ENCODE data around the gene COBL. TPM values are rescaled to one million over a fixed set of nuclear protein-coding genes. Genes with fewer than 3 reads are reported as not detected.

The COBL gene
- total and polyA plus RNA-seq, 2 donors (not counting 3 experiments of a cell fraction or from before 2014, with no cell fraction given) = 0.11 TPM; not detected in 1

DNA sequence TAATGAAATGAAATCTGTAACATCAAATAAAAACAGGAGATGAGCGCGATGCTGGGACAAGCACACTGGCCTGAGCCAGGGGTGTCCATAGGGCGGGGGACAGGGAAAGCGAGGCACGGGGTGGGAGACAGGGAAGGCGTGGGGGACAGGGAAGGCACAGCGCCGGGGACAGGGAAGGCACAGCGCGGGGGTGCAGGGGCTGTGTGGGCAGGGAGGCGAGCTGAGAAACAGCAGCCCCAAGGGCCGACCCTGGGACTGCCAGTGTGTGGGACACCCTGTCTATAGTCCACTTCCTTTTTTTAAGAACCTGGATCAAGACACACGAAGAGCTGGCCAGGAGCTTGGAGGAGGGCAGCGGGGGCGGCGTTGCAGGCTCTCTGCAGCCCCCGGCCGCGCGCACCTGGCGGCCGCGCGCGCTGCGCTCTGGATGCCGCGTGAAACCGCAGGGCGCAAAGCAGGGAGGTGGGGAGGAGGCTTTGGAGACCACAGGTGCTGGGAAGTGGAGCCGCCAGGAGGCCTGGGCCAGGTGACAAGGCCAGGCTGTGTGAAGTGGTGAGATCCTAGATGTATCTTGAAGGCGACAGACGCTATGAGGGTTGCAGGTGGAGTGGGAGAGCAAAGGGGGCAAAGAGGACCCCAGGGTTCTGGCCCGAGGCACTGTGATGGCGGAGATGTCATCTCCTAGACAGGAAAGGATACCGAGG is 157.7 kb downstream of the COBL start:
- ChIA-PET POLR2A (no interaction called here), CTCF (interaction anchor here (1.2 to 6.7 kb wide), 4 partner anchors 11 to 1066 kb away, joined by 3 to 196 read pairs (median 58); partner anchors contain the start of gene ZPBP)
- H4K20me1 ChIP-seq (replicated peaks; ENCODE audit: control insufficient read depth, extremely low read depth, insufficient read depth, low read length) = no peaks in the 10 kb centered on the region
- no peak overlapping the region for H2AFZ ChIP-seq (ENCODE audit: low read depth, low read length)
- H3K4me2 ChIP-seq (ENCODE audit: insufficient read depth, low read length) = no peak overlapping the region
- no peaks in the 10 kb centered on the region for H3K9me1 ChIP-seq (replicated peaks; ENCODE audit: control insufficient read depth, extremely low read depth, insufficient read depth, low read length)
- no peak overlapping the region for H3K9ac ChIP-seq (replicated peaks; ENCODE audit: extremely low read depth, insufficient read depth, low read length)
- no peak overlapping the region for H3K4me3 ChIP-seq (replicated peaks in 1 of 3; ENCODE audit: insufficient read depth in 1 of 3, low read depth in 1 of 3, low read length in 3 of 3)
- H3K79me2 ChIP-seq (ENCODE audit: control insufficient read depth, insufficient read depth, low read length) = no peaks in the 10 kb centered on the region
- H3K27ac ChIP-seq (ENCODE audit: insufficient read depth, low read depth, low read length) = no peak overlapping the region
- H3K36me3 ChIP-seq (ENCODE audit: control insufficient read depth in 2 of 2, extremely low read depth in 1 of 2, insufficient read depth in 2 of 2, low read length in 2 of 2) = no peaks in the 10 kb centered on the region
- dilution Hi-C loops (cut with MboI; ENCODE audit: extremely low pct_ligation_motif_present, low sequenced_read_pairs) = no loop called here
- intact Hi-C loops (cut with micrococcal nuclease) = no loop called here
- DNase-seq (ENCODE audit: low read depth, low spot score) (no peak), FAIRE-seq (no peak)
- TF ChIP-seq, protein P1, sequence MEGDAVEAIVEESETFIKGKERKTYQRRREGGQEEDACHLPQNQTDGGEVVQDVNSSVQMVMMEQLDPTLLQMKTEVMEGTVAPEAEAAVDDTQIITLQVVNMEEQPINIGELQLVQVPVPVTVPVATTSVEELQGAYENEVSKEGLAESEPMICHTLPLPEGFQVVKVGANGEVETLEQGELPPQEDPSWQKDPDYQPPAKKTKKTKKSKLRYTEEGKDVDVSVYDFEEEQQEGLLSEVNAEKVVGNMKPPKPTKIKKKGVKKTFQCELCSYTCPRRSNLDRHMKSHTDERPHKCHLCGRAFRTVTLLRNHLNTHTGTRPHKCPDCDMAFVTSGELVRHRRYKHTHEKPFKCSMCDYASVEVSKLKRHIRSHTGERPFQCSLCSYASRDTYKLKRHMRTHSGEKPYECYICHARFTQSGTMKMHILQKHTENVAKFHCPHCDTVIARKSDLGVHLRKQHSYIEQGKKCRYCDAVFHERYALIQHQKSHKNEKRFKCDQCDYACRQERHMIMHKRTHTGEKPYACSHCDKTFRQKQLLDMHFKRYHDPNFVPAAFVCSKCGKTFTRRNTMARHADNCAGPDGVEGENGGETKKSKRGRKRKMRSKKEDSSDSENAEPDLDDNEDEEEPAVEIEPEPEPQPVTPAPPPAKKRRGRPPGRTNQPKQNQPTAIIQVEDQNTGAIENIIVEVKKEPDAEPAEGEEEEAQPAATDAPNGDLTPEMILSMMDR (IDR thresholded peaks at IDR 0.05; ENCODE audit: extremely low read depth in 1 of 2, insufficient read depth in 1 of 2, low read depth in 1 of 2, low read length in 2 of 2) = peak in 1 of 2 donors; percentile 25
- no peak for TF ChIP-seq GATA2 (IDR thresholded peaks at IDR 0.05; ENCODE audit: insufficient read depth, insufficient read length, low read depth, low read length)
- BruUV-seq (replicated peaks) = no TSS peak
- H3K4me1 ChIP-seq (ENCODE audit: control insufficient read depth, extremely low read depth, insufficient read depth, low read length) = no peaks in the 10 kb centered on the region
- peaks cover 0 to 19% of the 10 kb centered on the region in 2 experiments for H3K27me3 ChIP-seq (ENCODE audit: control insufficient read depth in 2 of 2, insufficient read depth in 2 of 2, low read length in 2 of 2)
- no peaks in the 10 kb centered on the region for H3K9me3 ChIP-seq (replicated peaks; ENCODE audit: control insufficient read depth, insufficient read depth, low read length)

DNA sequence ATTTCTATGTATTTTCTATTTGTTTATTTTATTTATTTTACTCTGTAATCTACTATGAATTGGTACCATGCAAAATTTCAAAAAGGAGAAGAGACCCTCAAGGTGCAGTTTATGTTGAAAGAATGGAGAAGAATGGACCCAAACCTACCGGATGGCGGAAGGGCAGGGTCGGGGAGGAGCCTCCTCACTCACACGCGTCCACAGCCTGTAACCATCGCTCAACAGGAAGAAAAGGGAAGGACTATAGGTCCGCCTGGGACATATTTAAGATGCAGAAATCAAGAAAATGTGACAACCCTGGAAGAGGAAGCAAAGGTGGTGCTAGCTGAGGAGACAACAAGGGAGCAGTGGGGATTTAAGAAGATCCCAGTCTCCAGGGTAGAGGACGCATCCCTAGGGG is 158.4 kb downstream of the COBL start:
- Histone ChIP-seq H3K36me3 (ENCODE audit: control insufficient read depth in 2 of 2, extremely low read depth in 1 of 2, insufficient read depth in 2 of 2, low read length in 2 of 2) (no peaks in the 10 kb centered on the region), H3K4me1 (ENCODE audit: control insufficient read depth, extremely low read depth, insufficient read depth, low read length) (no peaks in the 10 kb centered on the region), H3K9me3 (replicated peaks; ENCODE audit: control insufficient read depth, insufficient read depth, low read length) (no peaks in the 10 kb centered on the region), H3K4me3 (replicated peaks in 1 of 3; ENCODE audit: insufficient read depth in 1 of 3, low read depth in 1 of 3, low read length in 3 of 3) (no peak overlapping the region), H3K9me1 (replicated peaks; ENCODE audit: control insufficient read depth, extremely low read depth, insufficient read depth, low read length) (no peaks in the 10 kb centered on the region), H2AFZ (ENCODE audit: low read depth, low read length) (no peak overlapping the region), H3K9ac (replicated peaks; ENCODE audit: extremely low read depth, insufficient read depth, low read length) (no peak overlapping the region), H3K27ac (ENCODE audit: insufficient read depth, low read depth, low read length) (no peak overlapping the region), H4K20me1 (replicated peaks; ENCODE audit: control insufficient read depth, extremely low read depth, insufficient read depth, low read length) (no peaks in the 10 kb centered on the region), H3K79me2 (ENCODE audit: control insufficient read depth, insufficient read depth, low read length) (no peaks in the 10 kb centered on the region), H3K4me2 (ENCODE audit: insufficient read depth, low read length) (no peak overlapping the region), H3K27me3 (ENCODE audit: control insufficient read depth in 2 of 2, insufficient read depth in 2 of 2, low read length in 2 of 2) (peaks cover 3 to 15% of the 10 kb centered on the region in 2 experiments)
- CTCF ChIA-PET = interaction anchor here (1.2 to 6.7 kb wide), 4 partner anchors 10 to 1065 kb away, joined by 3 to 196 read pairs (median 58); partner anchors contain the start of gene ZPBP
- dilution Hi-C loops (cut with MboI; ENCODE audit: extremely low pct_ligation_motif_present, low sequenced_read_pairs) (no loop called here), intact Hi-C loops (cut with micrococcal nuclease) (no loop called here)
- BruUV-seq (replicated peaks) = no TSS peak
- no peak for FAIRE-seq
- no peak for DNase-seq (ENCODE audit: low read depth, low spot score)
- POLR2A ChIA-PET = no interaction called here
- no peak for TF ChIP-seq GATA2 (IDR thresholded peaks at IDR 0.05; ENCODE audit: insufficient read depth, insufficient read length, low read depth, low read length)
- TF ChIP-seq POLR2AphosphoS5 (IDR thresholded peaks at IDR 0.05; ENCODE audit: insufficient read depth, low read depth, low read length) = no peak
